Neuronal stem cell (in vitro differentiated cells): Measurements from ENCODE around the gene YTHDF1. TPM values are rescaled to one million over a fixed set of nuclear protein-coding genes. Genes with fewer than 3 reads are reported as not detected.

Experiments used
- DNase-seq: peaks from one replicate; pipeline ENCODE4 v3.0.0-alpha.2; 2013; ENCODE audit warnings: low spot score
- H2AFZ ChIP-seq: one replicate; pipeline ENCODE4 v1.6.1; 2013; ENCODE audit warnings: mild to moderate bottlenecking, low read length, inconsistent platforms
- H2AK5ac ChIP-seq: 2 replicates; pipeline ENCODE4 v1.6.1; 2013; ENCODE audit warnings: low read depth, mild to moderate bottlenecking, inconsistent platforms, low read length, moderate library complexity, mixed read lengths
- H2BK120ac ChIP-seq: 2 replicates; pipeline ENCODE4 v1.6.1; 2013; ENCODE audit warnings: low read depth, mild to moderate bottlenecking, inconsistent platforms, low read length, moderate library complexity, mixed read lengths
- H2BK12ac ChIP-seq: one replicate; pipeline ENCODE4 v1.6.1; 2013; ENCODE audit warnings: low read length, inconsistent platforms
- H2BK15ac ChIP-seq: 2 replicates; pipeline ENCODE4 v1.6.1; 2013; ENCODE audit warnings: mild to moderate bottlenecking, low read length, inconsistent platforms, mixed read lengths
- H2BK5ac ChIP-seq: one replicate; pipeline ENCODE4 v1.6.1; 2013; ENCODE audit warnings: inconsistent platforms, mild to moderate bottlenecking, low read length, moderate library complexity
- H3K14ac ChIP-seq: one replicate; pipeline ENCODE4 v1.6.1; 2013; ENCODE audit warnings: low read length, inconsistent platforms
- H3K18ac ChIP-seq: 2 replicates; pipeline ENCODE4 v1.6.1; 2013; ENCODE audit warnings: low read length, inconsistent platforms
- H3K23ac ChIP-seq: 2 replicates; pipeline ENCODE4 v1.6.1; 2013; ENCODE audit warnings: low read depth, mild to moderate bottlenecking, mixed read lengths, low read length, inconsistent platforms; ENCODE audit not compliant: poor library complexity
- H3K27ac ChIP-seq: replicated peaks from 3 replicates; pipeline ENCODE4 v1.5.1; 2013; ENCODE audit warnings: low read length, inconsistent platforms
- H3K27me3 ChIP-seq, 3 experiments: 2 replicates each; pipeline ENCODE4 v1.6.1; 2013; ENCODE audit warnings: low read length in 3 of 3, mild to moderate bottlenecking in 2 of 3, inconsistent platforms in 1 of 3, low read depth in 1 of 3, mixed read lengths in 1 of 3, moderate library complexity in 1 of 3; ENCODE audit not compliant: control insufficient read depth in 3 of 3, insufficient read depth in 3 of 3
- H3K36me3 ChIP-seq, 2 donors: replicated peaks in 1 of 2; 2 replicates each; pipeline ENCODE4 v1.6.1; 2013; ENCODE audit warnings: low read length in 2 of 2; ENCODE audit not compliant: control insufficient read depth in 2 of 2, insufficient read depth in 2 of 2
- H3K4ac ChIP-seq: 2 replicates; pipeline ENCODE4 v1.6.1; 2013; ENCODE audit warnings: inconsistent platforms, mild to moderate bottlenecking, low read length, moderate library complexity
- H3K4me1 ChIP-seq, 2 donors: 1 replicate in 1 of 2; 2 replicates in 1 of 2; pipeline ENCODE4 v1.6.1; 2013; ENCODE audit warnings: low read length in 2 of 2, low read depth in 1 of 2; ENCODE audit not compliant: control insufficient read depth in 2 of 2, insufficient read depth in 1 of 2
- H3K4me2 ChIP-seq: one replicate; pipeline ENCODE4 v1.6.1; 2013; ENCODE audit warnings: mild to moderate bottlenecking, low read length, inconsistent platforms; ENCODE audit not compliant: insufficient read depth, poor library complexity, severe bottlenecking
- H3K4me3 ChIP-seq, 2 donors: 2 replicates each; pipeline ENCODE4 v1.5.1; 2013; ENCODE audit warnings: low read length in 2 of 2, mild to moderate bottlenecking in 2 of 2, inconsistent platforms in 1 of 2, moderate library complexity in 1 of 2
- H3K79me1 ChIP-seq: one replicate; pipeline ENCODE4 v1.6.1; 2013; ENCODE audit warnings: low read depth, mild to moderate bottlenecking, inconsistent platforms, low read length, moderate library complexity
- H3K9ac ChIP-seq: one replicate; pipeline ENCODE4 v1.6.1; 2013; ENCODE audit warnings: mild to moderate bottlenecking, low read depth, low read length, inconsistent platforms; ENCODE audit not compliant: poor library complexity
- H3K9me3 ChIP-seq, 2 donors: replicated peaks in 1 of 2; 2 replicates each; pipeline versions ENCODE3 to v1.6.1; 2013; ENCODE audit warnings: low read length in 2 of 2, mild to moderate bottlenecking in 2 of 2, inconsistent platforms in 1 of 2, low read depth in 1 of 2, mixed read lengths in 1 of 2, moderate library complexity in 1 of 2; ENCODE audit not compliant: control insufficient read depth in 2 of 2, insufficient read depth in 1 of 2
- H4K8ac ChIP-seq: one replicate; pipeline ENCODE4 v1.6.1; 2013; ENCODE audit warnings: low read depth, mild to moderate bottlenecking, inconsistent platforms, low read length, moderate library complexity
- H4K91ac ChIP-seq: one replicate; pipeline ENCODE4 v1.6.1; 2013; ENCODE audit warnings: low read length, low read depth, mild to moderate bottlenecking, inconsistent platforms; ENCODE audit not compliant: poor library complexity
- WGBS, 2 donors: extraction: QIAGEN DNeasy Blood & Tissue Kit; methylation state at CpG; one replicate each; pipeline ENCODE4 v1.1.7; 2013; ENCODE audit warnings: missing lambda C conversion rate in 2 of 2, mixed read lengths in 1 of 2; ENCODE audit not compliant: insufficient read length in 2 of 2, insufficient replicate concordance in 1 of 2; ENCODE audit errors: extremely low coverage in 2 of 2; 5-methylcytosine and 5-hydroxymethylcytosine counted together
- small RNA-seq: library from polyadenylated mRNA; stranded (forward); fragments of <200 nt; extraction: miRNeasy Mini kit (QIAGEN cat#:217004); gene quantifications from one replicate; pipeline ENCODE3, GENCODE V24; 2013; ENCODE audit not compliant: insufficient read depth

Gene YTHDF1

DNA sequence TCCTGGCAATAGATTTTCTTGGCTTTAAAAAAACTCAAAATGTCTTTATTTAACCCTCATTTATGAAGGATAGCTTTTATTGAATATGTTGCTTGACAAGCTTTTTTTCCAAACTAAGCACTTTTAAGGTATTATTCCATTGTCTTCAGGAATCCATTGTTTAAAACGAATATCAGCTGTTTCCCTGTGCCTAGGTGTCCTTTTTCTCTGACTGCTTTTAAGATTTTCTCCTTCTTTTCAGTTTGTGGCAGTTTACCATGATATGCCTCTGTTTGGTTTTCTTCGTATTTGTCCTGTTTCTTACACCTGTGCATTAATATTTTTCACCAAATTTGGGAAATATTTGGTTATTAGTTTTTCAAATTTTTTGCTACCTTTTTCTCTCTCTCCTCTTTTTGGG lies 68.4 kb downstream of the YTHDF1 start:
- Histone ChIP-seq H3K27me3 (peaks cover 0 to 35% (median 0%) of the 10 kb centered on the region in 3 experiments), H4K8ac (no peak overlapping the region), H3K18ac (no peak overlapping the region), H4K91ac (no peak overlapping the region), H3K9me3 (peaks cover 7 to 17% of the 10 kb centered on the region in 2 donors), H3K4ac (no peak overlapping the region), H3K9ac (no peak overlapping the region), H3K4me2 (no peak overlapping the region), H2BK15ac (no peak overlapping the region), H3K14ac (no peak overlapping the region), H2BK5ac (no peak overlapping the region), H3K36me3 (no peaks in the 10 kb centered on the region), H3K79me1 (no peaks in the 10 kb centered on the region), H2AK5ac (no peak overlapping the region), H2BK12ac (no peak overlapping the region), H2AFZ (no peak overlapping the region), H3K4me1 (peaks cover 0 to 2% of the 10 kb centered on the region in 2 donors), H3K4me3 (no peak overlapping the region), H3K27ac (no peak overlapping the region), H3K23ac (no peak overlapping the region), H2BK120ac (no peak overlapping the region)
- WGBS, 2 donors = no CpG with 5 or more reads among the region's 2 CpGs
- no peak for DNase-seq

Small RNAs within 50 kb of the gene (small RNA-seq; reads per million reads assigned to genes)
- gene MIR124-3 (1.6 reads per million), gene MIR3196 (not detected)
